ENCODE measurements around the gene SPART.
"Not testable (repeated sequence)": the region's sequence is repeated elsewhere in the genome, so short reads cannot be mapped to it uniquely, and the experiment has no call there.

Gene SPART

GRCh38 chr13:36352350-36352749, 6.2 kb upstream of the SPART start:
- no peak for DNase-seq

GRCh38 chr13:36347531-36348210, 1.5 kb upstream of the SPART start:
- DNase-seq = no peak

- DNase-seq = peak; percentile 37 to 55
Observed at GRCh38 chr13:36345438-36346221, 564 bp downstream of the SPART start.

GRCh38 chr13:36344886-36345437, 1.2 kb downstream of the SPART start:
- peak; percentile 25 to 45 for DNase-seq

- DNase-seq = no peak
Observed at GRCh38 chr13:36344173-36344572, 2.0 kb downstream of the SPART start.

- no peak for DNase-seq
Observed at GRCh38 chr13:36343766-36344165, 2.4 kb downstream of the SPART start.

- DNase-seq = no peak
Observed at GRCh38 chr13:36342715-36343114, 3.5 kb downstream of the SPART start.

- DNase-seq = no peak
Observed at GRCh38 chr13:36341718-36342117, 4.5 kb downstream of the SPART start.

- no peak for DNase-seq
Observed at GRCh38 chr13:36339600-36340155, 6.5 kb downstream of the SPART start.

- DNase-seq = no peak
Observed at GRCh38 chr13:36337938-36338641, 8.1 kb downstream of the SPART start.

- DNase-seq = no peak
Observed at GRCh38 chr13:36332986-36333385, 13.2 kb downstream of the SPART start.

GRCh38 chr13:36332255-36332654, 13.9 kb downstream of the SPART start:
- not testable (repeated sequence) for DNase-seq

- DNase-seq = no peak
Observed at GRCh38 chr13:36331280-36331679, 14.9 kb downstream of the SPART start.

- DNase-seq = no peak
Observed at GRCh38 chr13:36329361-36329760, 16.8 kb downstream of the SPART start.

- DNase-seq = no peak
Observed at GRCh38 chr13:36328821-36329220, 17.4 kb downstream of the SPART start.

- DNase-seq = no peak
Observed at GRCh38 chr13:36325912-36326311, 20.3 kb downstream of the SPART start.

- not testable (repeated sequence) for DNase-seq
Observed at GRCh38 chr13:36324881-36325280, 21.3 kb downstream of the SPART start.

GRCh38 chr13:36323951-36324566, 22.1 kb downstream of the SPART start:
- DNase-seq = no peak

GRCh38 chr13:36323408-36323807, 22.8 kb downstream of the SPART start:
- DNase-seq = no peak

GRCh38 chr13:36319793-36320192, 26.4 kb downstream of the SPART start:
- DNase-seq = not testable (repeated sequence)

- DNase-seq = no peak
Observed at GRCh38 chr13:36313047-36313969, 32.9 kb downstream of the SPART start.

Measured in SHP77 (cell line).